OCI-LY3 (cell line): ENCODE data around the gene NEU4.

ENCODE experiments used
- H2AFZ ChIP-seq: fragments of 200-600, 300-600 bp; shearing (Covaris generic); 2 replicates; pipeline ENCODE4 v1.6.0; 2014; ENCODE audit warnings: antibody characterized with exemption, low read depth, low read length
- H3K27ac ChIP-seq: fragments of 200-600, 300-600 bp; sonication (generic); 2 replicates; pipeline ENCODE4 v1.5.1; 2014; ENCODE audit warnings: mild to moderate bottlenecking, low read length, moderate library complexity, mixed read lengths
- H3K27me3 ChIP-seq: fragments of 200-600, 300-600 bp; sonication (generic); 2 replicates; pipeline ENCODE4 v1.6.1; 2014; ENCODE audit warnings: low read depth, low read length, mixed read lengths
- H3K36me3 ChIP-seq: fragments of 200-600, 300-600 bp; sonication (generic); replicated peaks from 2 replicates; pipeline ENCODE3; 2014; ENCODE audit warnings: low read depth, low read length, mixed read lengths
- H3K4me1 ChIP-seq: fragments of 300-600, 200-600 bp; sonication (generic); 2 replicates; pipeline ENCODE4 v1.6.1; 2014; ENCODE audit warnings: low read length, mixed read lengths
- H3K4me2 ChIP-seq: fragments of 200-600, 300-600 bp; sonication (generic); 2 replicates; pipeline ENCODE4 v1.6.1; 2014; ENCODE audit warnings: low read length, mixed read lengths
- H3K4me3 ChIP-seq: fragments of 300-600, 200-600 bp; sonication (generic); 2 replicates; pipeline ENCODE4 v1.5.1; 2014; ENCODE audit warnings: antibody characterized with exemption, mild to moderate bottlenecking, low read length, moderate library complexity
- H3K79me2 ChIP-seq: fragments of 300-600, 200-600 bp; shearing (Covaris generic); 2 replicates; pipeline ENCODE4 v1.6.1; 2014; ENCODE audit warnings: mild to moderate bottlenecking, low read length, mixed read lengths
- H3K9ac ChIP-seq: fragments of 300-600, 200-600 bp; shearing (Covaris generic); 2 replicates; pipeline ENCODE4 v1.6.0; 2014; ENCODE audit warnings: mild to moderate bottlenecking, low read length, moderate library complexity
- H3K9me3 ChIP-seq: fragments of 200-600, 300-600 bp; shearing (Covaris generic); 2 replicates; pipeline ENCODE4 v1.6.1; 2014; ENCODE audit warnings: low read length, mixed read lengths; ENCODE audit not compliant: insufficient read depth
- H4K20me1 ChIP-seq: fragments of 200-600, 300-600 bp; sonication (generic); 2 replicates; pipeline ENCODE4 v1.6.1; 2016; ENCODE audit warnings: low read length, mixed read lengths; ENCODE audit not compliant: insufficient read depth
- EZH2phosphoT487 ChIP-seq: fragments of 200-600 bp; shearing (Covaris generic); IDR thresholded peaks from 2 replicates; pipeline ENCODE4 v1.6.1; 2018; ENCODE audit warnings: antibody characterized with exemption, mixed run types, low read depth
- TF ChIP-seq, protein P1 (sequence below): fragments of 200-600, 300-600 bp; sonication (generic); IDR thresholded peaks from 2 replicates; pipeline ENCODE4 v1.5.1; 2014; ENCODE audit warnings: antibody characterized with exemption, low read length, low read depth

The NEU4 gene

DNA sequence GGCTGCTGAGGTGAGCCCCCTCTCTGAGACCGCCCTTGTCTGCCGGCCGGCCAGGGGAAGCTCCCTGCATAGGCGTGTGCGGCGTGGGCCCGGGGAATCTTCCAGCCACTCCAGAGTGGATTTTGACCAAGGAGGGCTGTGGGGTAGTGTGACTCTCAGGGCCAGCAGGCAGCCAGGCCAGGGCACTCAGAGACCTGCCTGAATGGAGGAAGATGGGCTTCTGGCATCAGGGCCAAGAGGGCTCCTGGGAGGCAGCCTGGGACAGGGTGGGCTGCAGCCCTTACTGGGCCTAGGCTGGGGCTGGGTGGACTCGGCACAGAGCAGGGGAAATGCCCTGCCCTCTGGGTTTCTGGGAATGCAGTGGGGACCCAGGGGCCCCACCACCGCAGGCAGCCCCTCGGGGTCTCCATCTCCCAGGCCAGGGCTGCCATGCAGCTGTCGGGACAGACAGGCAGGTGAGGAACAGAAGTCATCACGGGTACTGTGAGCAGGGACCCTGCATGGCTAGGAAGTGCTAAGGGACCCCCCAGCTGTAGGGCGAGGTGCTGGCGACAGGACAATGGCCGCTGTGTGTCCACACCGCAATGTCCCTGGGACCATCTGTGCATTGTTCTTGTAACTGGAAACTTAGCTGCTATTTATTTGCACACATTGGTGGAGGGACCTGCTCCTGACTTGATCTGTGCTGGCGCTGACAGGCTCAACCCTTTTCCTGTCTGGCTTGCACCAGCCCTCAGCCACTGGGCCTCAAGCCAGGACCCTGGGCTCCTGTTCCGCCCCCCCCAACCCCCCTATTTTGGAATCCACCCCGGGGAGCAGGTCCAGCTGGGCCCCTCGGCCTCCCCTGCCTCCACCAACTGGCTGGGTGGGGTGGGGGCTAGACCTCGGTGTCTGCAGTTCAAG, 45.6 kb downstream of the NEU4 start:
- Histone ChIP-seq H3K4me2 (no peak overlapping the region), H3K36me3 (no peaks in the 10 kb centered on the region), H3K9ac (no peak overlapping the region), H3K9me3 (no peaks in the 10 kb centered on the region), H3K27me3 (no peaks in the 10 kb centered on the region), H4K20me1 (0 out of 2 replicates have a peak, but pooled peaks cover 5% of the 10 kb centered on the region), H2AFZ (no peak overlapping the region), H3K4me3 (no peak overlapping the region), H3K27ac (no peak overlapping the region), H3K79me2 (peaks cover 19% of the 10 kb centered on the region), H3K4me1 (peaks cover 5% of the 10 kb centered on the region)
- TF ChIP-seq, protein P1, sequence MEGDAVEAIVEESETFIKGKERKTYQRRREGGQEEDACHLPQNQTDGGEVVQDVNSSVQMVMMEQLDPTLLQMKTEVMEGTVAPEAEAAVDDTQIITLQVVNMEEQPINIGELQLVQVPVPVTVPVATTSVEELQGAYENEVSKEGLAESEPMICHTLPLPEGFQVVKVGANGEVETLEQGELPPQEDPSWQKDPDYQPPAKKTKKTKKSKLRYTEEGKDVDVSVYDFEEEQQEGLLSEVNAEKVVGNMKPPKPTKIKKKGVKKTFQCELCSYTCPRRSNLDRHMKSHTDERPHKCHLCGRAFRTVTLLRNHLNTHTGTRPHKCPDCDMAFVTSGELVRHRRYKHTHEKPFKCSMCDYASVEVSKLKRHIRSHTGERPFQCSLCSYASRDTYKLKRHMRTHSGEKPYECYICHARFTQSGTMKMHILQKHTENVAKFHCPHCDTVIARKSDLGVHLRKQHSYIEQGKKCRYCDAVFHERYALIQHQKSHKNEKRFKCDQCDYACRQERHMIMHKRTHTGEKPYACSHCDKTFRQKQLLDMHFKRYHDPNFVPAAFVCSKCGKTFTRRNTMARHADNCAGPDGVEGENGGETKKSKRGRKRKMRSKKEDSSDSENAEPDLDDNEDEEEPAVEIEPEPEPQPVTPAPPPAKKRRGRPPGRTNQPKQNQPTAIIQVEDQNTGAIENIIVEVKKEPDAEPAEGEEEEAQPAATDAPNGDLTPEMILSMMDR = no peak
- TF ChIP-seq EZH2phosphoT487 = no peak

DNA sequence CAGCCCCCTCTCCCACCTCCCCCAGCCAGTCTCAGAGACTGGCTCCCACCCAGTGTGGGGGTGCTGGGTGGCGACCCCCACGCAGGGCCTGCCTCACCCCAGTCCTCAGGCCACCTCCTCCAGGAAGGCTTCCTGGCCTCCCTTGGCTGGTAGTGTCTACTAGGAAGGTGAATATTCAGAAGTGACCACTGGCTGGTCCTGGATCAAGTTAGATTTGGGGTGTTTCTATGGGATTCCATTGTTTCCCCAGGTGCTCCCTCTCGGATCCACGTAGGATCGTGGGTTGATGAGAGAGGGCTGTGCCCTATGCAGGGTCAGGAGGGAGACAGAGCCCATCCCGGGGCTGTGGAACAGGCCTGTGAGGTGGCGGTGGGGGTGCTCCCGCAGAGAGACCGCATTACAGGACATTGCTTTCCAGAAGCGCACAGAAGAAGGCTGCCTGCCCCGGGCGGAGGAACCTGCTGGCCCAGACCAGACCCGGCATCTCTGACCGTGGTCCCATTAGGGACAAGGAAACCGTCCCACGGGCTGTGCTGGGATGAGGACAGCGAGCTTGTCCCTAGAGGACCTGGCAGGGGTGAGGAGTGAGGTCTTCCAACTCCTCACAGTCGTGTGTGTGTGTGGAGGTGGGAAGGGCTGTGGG, 46.4 kb downstream of the NEU4 start:
- Histone ChIP-seq H3K4me3 (no peak overlapping the region), H4K20me1 (0 out of 2 replicates have a peak, but pooled peaks cover 5% of the 10 kb centered on the region), H3K4me2 (no peak overlapping the region), H3K4me1 (peaks cover 11% of the 10 kb centered on the region), H3K36me3 (no peaks in the 10 kb centered on the region), H3K9ac (no peak overlapping the region), H3K9me3 (no peaks in the 10 kb centered on the region), H3K27me3 (no peaks in the 10 kb centered on the region), H3K79me2 (peaks cover 19% of the 10 kb centered on the region), H2AFZ (no peak overlapping the region), H3K27ac (no peak overlapping the region)
- TF ChIP-seq EZH2phosphoT487 = no peak
- TF ChIP-seq, protein P1 = no peak

DNA sequence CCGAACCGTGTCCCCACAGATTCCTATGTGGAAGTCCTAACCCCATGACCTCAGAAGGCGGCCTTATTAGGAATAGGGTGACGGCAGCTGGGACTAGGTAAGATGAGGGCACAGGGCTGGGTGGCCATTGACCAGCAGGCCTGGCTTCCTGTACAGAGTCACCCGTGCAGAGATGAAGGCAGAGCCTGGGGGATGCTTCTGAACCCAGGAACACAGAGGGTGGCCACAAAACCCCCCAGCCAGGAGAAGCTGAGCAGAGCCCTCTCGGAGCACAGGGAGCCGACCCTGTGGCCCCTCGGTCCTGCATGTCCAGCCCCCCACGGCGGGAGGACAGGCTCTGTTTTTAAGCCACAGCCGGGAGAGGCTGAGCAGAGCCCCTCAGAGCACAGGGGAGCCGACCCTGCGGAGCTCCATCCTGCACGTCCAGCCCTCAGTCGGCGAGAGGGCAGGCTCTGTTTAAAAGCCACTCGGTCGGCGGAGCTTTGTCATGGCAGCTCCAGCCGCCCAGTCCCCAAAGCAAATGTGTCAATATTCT, 47.0 kb downstream of the NEU4 start:
- no peak overlapping the region for H3K27ac ChIP-seq
- no peaks in the 10 kb centered on the region for H3K36me3 ChIP-seq
- no peak overlapping the region for H3K9ac ChIP-seq
- no peak overlapping the region for H3K4me2 ChIP-seq
- peaks cover 19% of the 10 kb centered on the region for H3K79me2 ChIP-seq
- H3K27me3 ChIP-seq = no peaks in the 10 kb centered on the region
- H3K9me3 ChIP-seq = no peaks in the 10 kb centered on the region
- no peak overlapping the region for H3K4me3 ChIP-seq
- no peak overlapping the region for H2AFZ ChIP-seq
- no peak for TF ChIP-seq EZH2phosphoT487
- TF ChIP-seq, protein P1 = no peak
- 0 out of 2 replicates have a peak, but pooled peaks cover 5% of the 10 kb centered on the region for H4K20me1 ChIP-seq
- peaks cover 17% of the 10 kb centered on the region for H3K4me1 ChIP-seq

DNA sequence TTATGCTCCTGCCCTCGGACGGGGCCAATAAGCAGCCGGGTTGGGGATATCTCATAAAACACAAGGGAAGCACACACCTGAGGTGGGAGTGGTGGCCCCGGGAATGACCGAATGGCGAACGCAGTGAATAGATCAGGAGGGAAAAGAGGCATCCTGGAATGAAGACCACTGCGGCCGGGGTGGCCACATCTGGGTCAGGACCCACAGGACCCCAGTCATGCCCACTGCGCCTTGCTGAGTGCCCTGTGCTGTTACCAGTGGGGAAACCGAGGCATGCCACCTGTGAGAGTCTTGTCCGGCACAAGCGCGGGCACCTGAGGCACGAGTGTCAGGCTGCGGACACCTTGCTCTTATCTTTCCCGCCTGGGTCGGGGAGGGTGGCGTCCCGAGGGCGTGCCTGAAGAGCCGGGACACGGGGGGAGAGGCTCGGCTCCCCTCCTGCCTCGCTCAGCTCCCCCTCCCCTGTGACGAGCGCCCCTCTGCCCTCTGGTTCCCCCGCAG, 48.1 kb downstream of the NEU4 start:
- Histone ChIP-seq H3K4me1 (peaks cover 24% of the 10 kb centered on the region), H3K4me2 (peak overlapping the region; percentile 96), H3K4me3 (peak overlapping the region; percentile 93), H3K9me3 (no peaks in the 10 kb centered on the region), H3K36me3 (no peaks in the 10 kb centered on the region), H4K20me1 (0 out of 2 replicates have a peak, but pooled peaks cover 5% of the 10 kb centered on the region), H3K27me3 (no peaks in the 10 kb centered on the region), H2AFZ (no peak overlapping the region), H3K9ac (no peak overlapping the region), H3K27ac (no peak overlapping the region), H3K79me2 (peaks cover 19% of the 10 kb centered on the region)
- TF ChIP-seq EZH2phosphoT487 = no peak
- TF ChIP-seq, protein P1 = no peak
